GM21526 (cell line): Measurements from ENCODE around the gene PTTG1IP.
"Not testable (repeated sequence)": the region's sequence is repeated elsewhere in the genome, so short reads cannot be mapped to it uniquely, and the experiment has no call there.

ENCODE experiments used
- ATAC-seq: cut with Tn5 transposase; IDR thresholded peaks from one replicate; pipeline ENCODE4 v1.9.1; 2021; ENCODE audit warnings: moderate library complexity; ENCODE audit not compliant: unreplicated experiment, low FRiP score

Gene PTTG1IP

DNA sequence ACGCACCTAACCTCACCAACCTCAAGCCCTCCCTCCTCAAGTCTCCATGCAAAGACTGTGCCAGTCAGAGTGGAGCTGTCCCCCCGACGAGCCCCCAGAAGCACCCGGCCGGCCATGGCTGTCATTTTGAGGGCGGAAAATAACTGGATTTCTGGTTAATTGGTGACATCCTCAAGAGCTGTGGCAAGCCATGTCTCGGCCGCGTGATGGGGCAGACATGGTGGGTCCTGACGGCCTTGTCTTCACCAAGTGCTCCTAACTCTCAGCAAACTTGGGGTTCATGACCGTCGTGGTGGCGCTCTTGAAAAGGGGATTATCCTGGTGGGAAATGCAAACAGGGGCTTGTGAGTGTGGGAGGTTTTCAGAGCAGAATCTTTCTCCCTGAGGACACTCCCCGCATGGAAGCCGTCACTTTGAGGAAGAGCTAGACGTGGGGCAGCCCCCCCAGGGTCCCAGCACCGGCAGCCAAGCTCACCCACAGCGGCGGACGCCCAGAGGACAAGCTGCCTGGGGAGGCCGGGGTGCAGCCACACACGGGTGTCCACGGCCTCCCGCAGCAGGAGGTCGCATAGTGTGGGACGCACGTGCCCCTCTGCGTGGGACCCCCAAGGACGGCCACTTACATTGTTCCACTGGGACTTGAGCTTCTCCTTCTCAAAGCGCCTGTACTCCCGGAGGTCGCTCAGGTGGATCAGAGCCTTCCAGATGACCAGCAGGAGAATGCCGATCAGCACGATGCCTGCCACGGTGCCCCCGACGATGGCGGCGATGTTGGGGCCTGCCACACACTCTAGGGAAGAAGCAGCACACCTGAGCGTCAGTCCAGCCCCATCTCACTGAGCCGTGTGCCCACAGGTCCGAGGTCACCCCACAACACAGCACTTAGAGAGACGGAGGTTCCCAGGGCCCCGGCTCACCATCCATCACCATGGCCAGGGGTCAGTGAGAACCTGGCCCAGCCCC, 12.9 kb upstream of the PTTG1IP start:
- ATAC-seq: no peak

DNA sequence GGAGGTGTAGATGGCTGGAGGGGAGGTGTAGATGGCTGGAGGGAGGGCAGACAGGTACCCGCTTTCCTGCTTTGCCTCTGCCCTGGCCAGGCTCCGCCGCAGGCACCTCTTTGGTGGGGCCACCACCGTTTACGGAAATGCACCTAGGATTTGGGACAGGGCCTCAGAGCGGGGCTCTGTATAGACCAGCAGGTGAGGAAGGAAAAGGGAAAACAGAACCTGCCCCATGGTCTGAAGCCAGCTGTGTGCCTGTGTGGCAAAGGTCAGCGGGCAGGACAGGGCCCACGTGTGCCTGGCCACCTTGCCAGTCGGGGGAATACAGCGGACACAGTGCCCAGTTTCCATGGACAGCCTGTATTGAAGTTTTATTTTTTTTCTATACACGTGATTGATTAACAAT, 12.1 kb upstream of the PTTG1IP start:
- ATAC-seq: no peak

DNA sequence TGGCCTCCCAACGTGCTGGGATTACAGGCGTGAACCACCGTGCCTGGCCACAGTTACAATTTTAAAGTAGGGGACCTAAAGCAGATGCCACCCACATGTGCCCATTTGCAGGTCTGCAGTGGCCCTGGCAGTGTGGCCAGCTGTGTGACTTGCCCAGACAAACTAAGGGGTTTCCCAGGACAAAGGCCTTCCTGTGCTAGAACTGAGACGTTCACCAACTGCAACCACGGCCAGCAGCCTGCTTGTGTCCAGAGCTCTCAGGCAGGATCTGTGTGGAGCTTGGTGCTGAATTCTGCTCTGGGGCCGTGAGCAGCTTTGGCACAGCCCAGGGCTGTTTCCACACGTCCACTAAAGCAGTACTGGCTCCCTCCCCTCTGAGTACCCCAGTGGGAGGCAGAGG, 10.6 kb upstream of the PTTG1IP start:
- ATAC-seq: no peak

DNA sequence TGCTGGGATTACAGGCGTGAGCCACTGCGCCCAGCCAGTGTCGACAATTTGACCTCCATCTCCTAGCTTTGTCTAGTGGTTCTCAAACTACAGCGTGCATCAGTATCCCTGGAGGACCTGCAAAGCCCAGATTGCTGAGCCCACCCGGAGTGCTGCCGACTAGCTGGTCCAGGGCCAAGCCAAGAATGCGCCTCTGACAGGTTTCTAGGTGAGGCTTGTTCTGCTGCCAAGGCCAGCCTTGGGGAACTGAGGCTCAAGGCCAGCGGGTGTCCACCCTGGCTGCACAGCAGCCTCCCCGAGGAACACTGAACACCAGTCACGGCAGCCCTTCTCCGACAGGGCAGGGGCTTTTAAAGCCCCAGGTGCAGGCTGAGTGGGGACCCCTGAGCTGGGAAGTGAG, 9.8 kb upstream of the PTTG1IP start:
- no peak for ATAC-seq

DNA sequence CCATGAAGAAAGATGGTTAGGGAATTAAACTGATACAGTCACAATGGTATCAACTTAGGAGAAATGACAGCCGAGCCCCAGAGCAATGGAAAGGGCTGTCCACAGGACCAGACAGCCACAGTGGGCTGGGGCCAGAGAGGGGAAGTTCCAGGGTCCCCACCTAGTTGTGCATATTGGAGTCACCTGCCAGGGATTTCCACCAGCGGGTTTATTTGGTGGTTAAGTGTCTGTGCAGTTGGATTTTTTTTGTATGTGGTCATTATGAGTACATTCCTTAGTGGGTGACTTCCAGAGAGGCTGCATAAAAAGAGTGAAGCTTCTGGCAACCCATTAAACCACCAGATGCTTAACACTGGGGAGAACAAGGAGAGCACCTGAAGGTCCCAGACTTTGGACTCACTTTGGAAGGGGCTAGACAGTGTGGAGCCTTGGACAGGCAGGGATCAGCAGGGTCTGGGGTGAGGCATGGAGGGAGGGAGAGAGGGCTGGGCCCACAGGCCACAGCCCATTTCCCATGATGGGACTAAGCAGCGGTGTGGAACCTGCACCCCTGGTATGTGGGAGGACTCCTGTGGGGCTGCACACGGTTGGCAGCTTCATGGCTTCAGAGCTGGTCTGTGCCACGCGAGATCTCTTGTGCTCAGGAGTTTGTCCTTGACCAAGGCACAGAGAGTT, 7.8 kb upstream of the PTTG1IP start:
- no peak for ATAC-seq

DNA sequence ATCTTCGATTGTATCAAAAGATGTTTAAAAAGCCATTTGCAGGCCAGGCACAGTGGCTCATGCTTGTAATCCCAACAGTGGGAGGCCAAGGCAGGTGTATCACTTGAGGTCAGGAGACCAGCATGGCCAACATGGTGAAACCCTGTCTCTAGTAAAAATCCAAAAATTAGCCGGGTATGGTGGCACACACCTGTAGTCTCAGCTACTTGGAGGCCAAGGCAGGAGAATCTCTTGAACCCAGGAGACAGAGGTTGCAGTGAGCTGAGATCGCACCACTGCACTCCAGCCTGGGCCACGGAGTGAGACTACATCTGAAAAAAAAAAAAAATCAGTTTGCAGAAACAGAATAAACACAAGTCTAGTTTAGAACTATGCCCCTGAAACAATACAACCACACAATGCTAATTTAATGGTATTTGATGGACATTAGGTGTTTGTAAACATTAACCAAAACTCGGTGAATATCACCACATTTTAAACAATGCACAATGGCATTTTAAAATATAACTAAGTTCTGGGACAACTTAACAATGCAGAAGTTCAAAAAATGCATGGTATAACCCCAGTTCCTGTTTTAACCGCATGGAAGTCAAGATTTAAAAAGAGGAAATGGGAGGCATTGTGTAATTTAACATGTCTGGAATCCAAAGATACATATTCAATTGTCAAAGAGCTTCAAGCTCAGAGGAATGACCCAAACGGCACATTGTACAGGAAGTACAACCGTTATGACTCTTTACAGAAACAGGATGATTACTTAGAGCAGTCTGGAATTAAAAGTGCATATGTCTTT, 7.1 kb upstream of the PTTG1IP start:
- ATAC-seq: no peak

DNA sequence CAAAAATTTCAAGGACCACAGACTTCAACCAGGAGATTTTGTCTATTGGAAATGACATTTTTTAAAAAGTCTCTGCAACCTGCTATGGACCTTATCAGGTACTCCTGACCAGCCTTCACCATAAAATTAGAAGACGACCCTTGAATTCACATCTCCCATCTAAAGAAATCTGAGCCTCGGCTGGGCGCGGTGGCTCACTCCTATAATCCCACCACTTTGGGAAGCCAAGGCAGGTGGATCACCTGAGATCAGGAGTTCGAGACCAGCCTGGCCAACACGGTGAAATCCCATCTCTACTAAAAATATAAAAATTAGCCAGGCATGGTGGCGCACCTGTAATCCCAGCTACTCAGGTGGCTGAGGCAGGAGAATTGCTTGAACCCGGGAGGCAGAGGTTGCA, 5.7 kb upstream of the PTTG1IP start:
- ATAC-seq: not testable (repeated sequence)

DNA sequence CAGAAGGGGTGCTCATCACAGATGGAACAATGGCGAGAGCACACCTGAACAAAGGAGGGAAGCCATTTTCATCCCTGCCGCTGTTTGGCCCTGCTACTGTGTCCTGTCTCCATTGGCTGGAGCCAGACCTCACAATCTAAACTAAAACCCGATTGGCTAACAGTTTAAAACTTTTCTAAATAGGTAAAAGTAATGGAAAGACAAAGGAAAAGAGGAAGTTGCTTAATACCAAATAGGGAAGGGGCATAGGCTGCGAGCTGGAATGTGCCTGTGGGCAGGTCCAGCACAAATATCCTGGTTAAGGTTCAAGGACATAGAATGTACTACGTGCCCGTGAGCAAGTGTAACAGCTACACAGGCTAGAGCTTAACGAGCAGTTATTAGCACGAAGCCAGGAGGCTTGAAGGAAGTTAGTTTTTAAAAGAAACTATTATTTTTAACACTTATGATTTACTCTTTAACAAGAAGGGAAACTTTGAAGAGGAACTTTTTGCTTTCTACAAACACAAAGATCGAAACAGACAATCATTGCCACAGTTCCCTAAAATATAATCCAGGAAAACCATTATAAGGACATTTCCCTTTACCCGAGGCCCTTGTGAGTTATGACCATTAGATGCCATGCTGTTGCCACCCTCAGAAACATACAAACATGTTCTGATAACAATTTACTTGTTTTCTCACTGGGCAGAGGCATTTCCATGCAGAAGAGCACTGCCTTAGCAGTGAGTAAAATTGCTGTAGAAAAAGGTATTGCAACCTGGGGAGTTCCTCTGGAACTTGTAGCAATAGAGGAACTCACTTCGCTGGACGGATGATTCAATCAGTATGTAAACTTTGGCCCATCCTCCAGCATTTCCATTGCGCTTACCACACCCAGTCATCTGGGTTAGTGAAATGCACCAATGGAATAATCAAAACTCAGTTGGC, 4.8 kb upstream of the PTTG1IP start:
- ATAC-seq: no peak

DNA sequence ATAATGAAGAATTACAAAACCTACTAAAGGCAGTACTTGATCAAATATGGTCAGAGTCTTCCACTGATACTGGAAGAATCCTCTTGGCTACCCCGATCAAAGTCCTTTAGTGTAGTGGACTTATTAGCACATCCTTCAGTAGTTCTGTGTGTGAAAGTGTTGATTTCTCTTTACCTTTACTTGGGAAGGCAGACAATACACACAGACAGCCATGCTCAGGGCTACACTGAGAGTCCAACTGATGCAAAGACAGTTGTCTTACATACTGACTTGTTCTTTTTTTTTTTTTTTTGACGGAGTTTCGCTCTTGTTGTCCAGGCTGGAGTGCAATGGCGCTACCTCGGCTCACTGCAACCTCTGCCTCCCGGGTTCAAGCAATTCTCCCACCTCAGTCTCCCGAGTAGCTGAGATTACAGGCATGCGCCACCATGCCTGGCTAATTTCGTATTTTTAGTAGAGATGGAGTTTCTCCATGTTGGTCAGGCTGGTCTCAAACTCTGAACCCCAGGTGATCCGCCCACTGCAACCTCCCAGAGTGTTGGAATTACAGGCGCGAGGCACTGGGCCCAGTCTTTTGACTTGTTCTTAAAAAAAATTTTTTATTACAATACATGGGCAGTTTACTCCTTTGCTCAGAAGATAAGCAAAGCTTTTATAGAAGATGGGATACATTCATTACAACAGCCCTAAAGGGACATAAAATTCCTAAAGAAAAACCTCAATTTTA, 3.5 kb upstream of the PTTG1IP start:
- no peak for ATAC-seq

DNA sequence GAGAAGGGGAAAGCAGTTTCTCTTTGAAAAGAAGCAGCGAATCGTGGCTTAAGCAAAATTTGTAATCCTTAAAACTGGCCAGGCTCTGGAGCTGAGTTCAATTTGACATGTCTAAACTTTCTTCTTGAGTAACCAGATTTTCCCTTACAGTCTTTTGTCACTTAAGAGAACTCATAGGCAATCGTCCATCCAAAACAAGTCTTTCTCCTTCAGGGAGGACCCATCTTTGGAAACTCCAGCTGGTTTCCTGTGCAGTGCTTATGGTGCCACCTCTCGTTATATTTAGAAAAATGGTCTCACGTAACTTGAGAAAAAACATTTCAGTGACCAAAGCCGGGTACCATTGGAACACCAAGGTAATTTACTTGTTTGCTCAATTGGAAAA, 1.8 kb upstream of the PTTG1IP start:
- ATAC-seq: no peak

DNA sequence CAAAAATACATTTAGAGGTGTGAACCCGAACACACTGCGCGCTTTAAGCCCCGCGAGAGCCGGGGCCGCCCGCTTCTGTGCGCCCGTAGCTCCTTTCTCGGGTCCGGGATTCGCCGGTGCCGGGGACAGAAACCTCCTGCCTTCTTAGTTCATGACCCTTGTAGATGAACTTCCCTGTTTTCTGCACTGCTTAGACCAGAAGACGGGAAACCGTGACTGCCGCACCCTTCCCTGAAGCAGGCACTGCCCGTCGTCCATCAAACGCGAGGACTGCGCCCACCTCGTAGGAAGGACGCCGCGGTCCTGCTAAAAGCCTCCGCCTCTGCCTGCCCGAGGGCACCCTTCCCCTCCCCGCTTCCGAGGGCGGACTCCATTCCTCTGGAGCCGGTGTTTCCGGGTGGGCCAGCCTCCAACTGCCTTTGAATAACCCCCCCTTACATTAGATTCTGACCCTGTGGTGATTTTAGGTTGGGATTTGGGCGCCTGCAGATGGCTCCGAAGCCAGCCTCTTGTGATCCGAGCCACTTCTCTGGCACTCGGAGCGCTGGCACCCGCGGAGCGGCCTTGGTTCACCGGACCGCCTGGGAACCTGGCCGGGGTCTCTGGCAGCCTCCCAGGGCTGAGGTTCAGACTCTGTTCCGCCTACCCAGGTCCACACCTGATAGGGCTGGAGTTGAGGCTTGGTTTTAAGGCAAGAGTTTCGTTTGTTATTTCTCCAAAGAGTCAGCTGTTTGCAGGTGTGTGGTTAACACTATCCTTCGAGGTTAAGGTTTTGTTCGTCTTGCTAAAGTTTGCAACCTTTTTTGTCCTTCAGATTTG, 1.2 kb upstream of the PTTG1IP start:
- ATAC-seq: no peak

DNA sequence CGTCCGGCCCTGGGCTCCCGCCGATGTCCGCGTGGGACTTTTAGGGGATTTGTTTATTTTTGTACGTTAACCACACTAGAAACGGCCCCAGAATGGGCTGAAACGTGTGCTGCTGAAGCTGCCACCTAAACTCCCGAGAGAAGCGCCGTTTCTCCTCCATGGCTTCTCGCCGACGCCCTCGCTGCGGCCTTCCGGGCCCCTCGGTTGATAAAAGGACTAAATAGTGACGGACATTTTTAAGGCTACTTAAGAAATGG, 678 bp upstream of the PTTG1IP start:
- peak; percentile 5 for ATAC-seq

DNA sequence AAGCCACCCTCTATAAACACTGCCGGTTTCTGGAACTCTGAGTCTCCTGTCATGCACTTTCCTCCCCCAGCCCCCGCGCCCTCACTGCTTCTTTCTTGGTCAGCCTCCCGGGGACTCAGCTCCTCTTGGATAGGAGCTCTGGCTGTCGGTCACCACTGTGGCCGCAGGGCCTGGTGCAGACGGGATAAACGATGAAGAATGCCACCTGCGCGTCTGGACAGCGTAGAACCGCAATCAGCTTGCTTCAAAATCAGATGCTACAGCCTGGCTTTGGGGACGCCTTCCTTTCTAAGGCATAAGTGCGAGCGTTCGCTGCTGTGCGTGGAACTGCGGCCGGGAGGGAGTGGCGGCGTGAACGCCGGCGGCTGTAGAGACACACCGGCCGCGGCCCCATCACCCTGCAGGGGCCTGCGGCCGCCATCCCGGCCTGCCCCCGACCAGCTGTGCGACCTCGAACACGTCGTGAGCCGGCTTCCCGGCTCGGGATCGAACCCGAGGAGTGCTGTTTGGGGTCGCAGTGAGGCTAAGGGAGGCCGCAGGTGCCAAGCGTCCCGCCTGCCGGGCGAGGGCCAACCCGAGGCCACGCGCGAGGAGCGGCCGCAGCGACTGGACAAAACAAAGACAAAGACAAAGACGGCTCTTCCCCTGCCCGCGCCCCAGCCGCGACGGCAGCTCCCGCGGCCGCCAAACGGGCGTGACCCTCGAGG, 688 bp downstream of the PTTG1IP start:
- no peak for ATAC-seq

DNA sequence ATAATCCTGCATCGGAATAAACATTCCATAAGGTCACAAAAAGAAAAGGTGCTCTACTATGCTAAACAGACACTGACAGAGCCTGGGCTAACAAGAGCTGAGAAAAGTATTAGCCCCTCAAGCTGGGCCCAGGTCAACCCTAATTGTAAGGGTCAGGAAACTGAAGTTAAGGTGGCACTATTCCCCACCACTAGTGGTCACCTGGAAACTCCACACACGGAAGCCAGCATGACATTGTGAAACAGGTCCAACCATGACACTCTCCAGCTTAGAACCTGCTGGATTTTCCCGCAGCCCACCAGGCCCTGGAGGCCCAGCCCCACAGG, 1.2 kb downstream of the PTTG1IP start:
- ATAC-seq: no peak

DNA sequence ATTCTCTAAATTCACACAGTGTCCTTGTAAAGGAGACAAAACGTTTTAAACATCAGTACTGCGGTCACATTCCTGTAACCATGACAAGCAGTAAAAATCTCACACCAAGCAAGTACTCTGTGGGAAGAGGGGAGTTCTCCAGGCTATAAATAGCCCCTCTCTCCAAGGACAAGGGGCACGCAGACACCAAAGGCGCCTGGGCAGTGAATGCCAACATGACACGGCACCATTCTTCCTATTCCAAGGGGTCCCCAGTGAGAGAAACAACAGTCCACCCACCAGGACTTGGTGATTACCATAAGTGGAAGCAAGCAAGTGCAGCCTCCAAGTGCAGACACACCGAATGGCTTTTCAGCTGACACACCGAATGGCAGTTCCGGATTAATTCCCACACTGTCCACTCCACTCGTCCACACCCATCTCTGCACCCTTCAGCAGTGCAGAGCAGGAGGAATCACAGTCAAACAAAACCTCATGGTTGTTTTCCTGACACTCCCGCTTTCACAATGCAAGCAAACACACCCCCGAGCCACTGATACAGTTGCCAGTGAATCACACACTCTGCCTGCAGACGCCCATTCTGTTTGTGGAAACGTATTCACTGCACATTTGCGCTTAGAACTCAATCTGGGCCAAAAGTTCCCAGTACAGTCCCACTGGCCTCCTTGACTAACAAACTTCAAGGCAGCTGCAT, 1.8 kb downstream of the PTTG1IP start:
- ATAC-seq: no peak

DNA sequence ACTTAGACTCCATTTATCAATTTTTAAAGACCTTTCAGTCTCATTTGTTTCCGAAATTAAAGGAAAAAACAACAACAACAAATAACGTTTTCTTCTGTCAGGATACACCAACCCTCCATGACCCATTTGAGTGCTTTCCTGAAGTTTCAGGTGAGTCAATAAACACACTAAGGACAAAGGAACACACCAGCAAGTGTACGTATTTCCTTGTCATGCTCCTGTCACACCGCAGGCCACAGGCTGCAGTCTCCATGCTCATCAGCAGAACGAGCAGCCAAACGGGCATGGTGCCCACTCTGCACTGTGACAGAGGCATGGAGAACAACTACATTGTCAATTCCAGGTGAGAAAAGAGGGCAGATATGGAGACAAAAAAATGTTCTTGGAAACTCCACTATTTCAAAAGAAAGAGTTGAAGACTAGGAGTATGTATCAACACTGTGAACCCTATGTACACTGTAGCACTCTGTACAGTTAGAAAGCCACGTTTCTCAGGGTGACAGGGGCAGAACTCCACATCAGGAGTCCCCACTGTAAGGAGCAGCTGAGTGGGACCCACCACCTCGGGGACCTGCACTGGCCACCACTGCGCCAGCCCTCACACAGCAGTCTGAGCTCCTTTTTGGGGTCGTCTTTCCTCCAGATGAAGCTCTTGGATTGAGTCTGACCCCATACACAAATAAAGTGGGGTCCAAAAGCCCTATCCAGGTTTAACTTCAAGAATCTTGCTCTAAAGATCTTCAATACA, 2.6 kb downstream of the PTTG1IP start:
- ATAC-seq: no peak
